GM15510 (cell line): ENCODE data around the gene TMEM109.

Experiments
- POLR2A ChIP-seq: IDR thresholded peaks from 3 replicates; pipeline ENCODE4 v1.6.1; 2011; ENCODE audit warnings: borderline replicate concordance; ENCODE audit not compliant: insufficient read length; ENCODE audit errors: extremely low read depth

TMEM109 gene

DNA sequence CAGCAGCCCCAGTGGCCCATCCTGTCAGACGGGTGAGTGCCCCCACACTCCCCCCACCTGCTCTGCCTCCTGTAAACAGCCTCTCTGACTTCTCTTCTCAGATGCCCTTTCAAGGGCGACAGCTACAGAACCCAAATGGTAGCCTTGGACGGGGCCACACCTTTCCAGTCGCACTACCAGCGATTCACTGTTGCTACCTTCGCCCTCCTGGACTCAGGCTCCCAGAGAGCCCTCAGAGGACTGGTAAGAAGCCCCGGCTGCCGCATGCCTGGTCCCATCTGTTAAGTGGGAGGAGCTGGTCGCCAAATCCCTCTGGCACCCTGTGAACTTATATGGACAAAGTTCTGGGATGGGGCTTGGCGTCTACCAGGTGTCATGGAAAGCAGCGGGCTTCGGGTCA, 40.4 kb upstream of the TMEM109 start:
- no peak for TF ChIP-seq POLR2A

DNA sequence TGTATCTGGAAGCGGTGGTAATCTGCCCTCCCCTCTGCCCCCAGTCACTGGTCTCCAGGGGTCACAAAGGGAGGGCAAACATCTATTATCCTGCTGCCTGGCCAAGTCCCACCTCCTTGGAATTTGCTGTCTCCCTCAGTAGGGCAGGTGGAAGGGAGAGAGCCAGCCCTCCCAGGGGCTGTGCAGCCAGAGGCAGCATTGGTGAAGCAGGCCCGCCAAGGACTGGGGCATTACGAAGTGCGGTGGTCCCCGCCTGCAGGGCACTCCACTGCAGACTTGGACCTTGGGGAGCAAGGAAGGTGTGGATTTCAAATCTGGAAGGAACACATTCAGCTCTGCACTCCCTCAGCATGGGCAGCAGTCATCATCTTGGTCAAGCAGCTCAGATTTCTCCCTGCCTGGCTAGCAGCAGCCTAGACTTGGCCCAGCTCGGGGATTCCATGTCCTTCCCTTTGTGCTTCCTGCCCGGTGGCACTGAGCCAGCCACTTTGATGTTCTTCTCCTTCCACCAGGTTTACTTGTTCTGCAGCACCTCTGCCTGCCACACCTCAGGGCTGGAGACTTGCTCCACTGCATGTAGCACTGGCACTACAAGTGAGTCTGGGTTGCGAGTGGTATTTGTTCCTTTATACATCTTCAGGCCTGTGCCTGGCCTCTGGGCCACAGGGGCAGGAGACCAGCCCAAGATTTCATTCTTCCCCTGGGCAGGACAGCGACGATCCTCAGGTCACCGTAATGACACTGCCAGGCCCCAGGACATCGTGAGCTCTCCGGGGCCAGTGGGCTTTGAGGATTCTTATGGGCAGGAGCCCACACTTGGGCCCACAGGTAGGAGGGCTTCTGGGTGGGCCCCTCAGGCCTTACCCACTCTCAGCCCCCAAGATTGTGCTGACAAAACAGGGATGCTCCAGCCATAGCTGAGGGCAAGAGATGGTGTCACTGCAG, 39.3 kb upstream of the TMEM109 start:
- no peak for TF ChIP-seq POLR2A

DNA sequence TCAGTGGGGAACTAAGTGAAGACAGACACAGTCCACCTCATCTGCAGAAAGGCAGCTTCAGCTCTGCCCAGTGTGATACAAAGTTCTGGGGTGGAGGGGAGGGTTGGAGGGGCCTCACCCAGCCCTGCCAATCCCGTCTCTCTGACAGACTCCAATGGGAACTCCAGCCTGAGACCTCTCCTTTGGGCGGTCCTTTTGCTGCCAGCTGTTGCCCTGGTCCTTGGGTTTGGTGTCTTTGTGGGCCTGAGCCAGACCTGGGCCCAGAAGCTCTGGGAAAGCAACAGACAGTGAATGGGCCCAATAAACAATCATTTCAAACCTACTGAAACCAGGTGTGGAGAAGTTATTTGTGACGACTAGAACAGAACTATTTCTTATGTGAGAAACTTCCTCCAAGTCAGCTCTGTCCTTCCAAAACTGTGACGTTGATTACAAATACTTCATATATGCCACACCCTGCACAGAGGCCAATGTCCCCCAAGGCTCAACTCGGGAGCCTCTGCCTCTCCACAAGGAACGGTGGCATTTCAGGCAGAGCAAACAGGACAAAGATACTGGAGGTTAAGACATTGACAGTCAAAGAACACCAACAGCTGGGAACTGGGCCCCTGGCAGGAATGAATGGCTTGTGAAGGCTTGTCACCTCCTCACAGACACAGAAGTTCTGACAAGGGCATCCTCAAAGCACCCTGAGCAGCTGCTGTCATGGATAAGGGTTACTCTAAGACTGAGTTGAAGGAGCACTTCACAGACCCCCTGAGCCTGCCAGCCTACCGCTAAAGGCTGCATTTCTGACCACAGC, 38.4 kb upstream of the TMEM109 start:
- TF ChIP-seq POLR2A: no peak

DNA sequence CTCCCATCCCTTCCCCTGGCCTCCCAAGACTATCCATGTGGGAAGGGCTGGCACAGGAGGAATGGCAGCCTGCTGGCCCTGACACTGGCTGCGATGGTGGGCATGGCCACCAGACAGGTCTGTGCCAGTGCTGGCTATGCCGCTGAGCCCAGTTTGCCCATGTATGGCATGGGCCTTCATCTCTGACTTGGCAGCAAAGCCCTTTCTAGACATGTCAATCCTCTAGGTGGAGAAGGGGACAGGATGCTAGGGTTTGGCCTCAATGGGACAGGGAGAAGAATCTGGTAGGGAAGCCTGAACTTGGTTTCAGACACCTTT, 37.8 kb upstream of the TMEM109 start:
- no peak for TF ChIP-seq POLR2A

DNA sequence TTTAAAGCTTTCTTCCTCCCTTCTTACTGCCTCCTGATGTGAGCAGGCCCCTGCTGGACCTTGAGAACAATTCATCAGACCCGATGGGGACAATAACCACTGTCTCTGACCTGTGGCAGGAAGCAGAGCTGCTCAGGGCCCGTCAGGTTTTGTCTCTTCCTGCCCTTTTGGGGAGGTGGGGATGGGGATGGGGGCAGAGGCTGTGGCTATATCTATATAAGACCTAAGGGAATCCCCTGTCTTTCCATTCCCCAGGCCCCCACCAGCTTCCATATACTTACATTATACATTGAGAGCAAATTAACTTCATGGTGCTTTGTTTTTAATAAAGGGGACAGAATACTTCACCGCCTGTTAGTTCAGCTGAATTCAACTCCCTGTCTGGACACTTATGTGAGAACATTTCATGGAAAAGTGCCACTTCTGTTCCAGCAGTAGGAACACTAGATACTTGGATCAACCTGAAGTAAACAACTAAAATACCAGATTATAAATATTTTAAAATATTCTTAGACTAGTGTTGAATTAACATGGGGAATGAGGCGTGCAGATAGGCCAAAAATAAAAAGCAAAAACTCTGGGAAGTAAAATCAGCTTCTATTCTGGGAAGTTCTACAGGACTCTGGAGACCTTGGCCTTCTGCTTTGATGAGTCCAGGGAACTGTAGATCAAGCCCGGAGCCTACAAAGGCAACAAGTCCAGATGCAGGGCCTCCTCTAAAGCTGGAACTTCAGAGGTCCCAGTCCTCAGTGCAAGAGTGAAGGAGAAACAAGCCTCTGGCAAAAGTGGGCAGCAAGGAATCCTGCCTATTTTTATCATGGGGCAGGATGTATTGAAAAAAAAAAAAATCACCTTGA, 35.5 kb upstream of the TMEM109 start:
- TF ChIP-seq POLR2A: no peak

DNA sequence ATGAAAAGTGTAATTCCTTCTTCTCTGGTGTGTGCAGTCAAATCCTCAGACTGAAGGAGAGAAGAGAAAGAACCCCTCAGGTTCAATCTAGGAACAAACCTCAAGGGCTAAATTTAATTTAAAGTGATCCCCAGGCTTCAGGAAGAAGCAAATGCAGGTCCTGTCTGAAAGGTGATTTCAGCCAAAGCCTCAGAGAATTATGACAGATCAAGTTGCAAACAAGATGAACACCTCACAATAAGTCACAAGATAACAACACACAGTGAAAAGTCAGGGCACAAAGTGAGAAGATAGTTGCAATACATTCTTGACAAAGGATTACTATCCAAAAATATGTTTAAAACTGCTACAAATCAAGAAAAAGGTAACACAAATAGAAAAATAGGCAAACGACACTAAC, 34.9 kb upstream of the TMEM109 start:
- TF ChIP-seq POLR2A: no peak

DNA sequence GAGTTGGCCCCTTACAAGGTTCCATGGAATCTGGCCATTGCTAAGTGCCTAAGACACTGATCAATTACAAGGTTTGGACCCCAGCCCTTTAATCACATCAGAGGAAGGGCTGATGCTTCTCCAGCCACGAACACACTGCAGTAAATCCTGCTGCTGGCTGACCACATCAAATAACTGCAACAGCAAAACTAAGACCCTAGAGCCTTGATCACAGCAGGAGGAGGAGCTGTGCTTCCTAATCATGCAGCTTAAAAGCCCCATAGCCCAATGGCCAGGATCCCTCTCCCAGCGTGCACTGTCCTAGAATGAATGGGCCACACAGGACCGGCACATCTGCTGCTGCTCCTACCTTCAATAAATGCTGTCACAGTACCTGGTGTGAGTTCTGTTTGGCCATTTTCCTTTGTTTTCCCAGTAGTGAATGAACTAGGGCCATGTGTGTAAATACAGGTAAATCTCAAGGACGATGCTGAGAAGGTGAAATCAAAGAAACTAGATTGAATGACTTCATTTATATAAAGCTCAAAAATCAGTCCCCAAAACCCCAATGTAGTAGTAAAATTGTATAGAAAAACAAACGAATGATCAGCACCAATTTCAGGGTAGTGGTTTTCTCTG, 33.9 kb upstream of the TMEM109 start:
- TF ChIP-seq POLR2A: no peak

DNA sequence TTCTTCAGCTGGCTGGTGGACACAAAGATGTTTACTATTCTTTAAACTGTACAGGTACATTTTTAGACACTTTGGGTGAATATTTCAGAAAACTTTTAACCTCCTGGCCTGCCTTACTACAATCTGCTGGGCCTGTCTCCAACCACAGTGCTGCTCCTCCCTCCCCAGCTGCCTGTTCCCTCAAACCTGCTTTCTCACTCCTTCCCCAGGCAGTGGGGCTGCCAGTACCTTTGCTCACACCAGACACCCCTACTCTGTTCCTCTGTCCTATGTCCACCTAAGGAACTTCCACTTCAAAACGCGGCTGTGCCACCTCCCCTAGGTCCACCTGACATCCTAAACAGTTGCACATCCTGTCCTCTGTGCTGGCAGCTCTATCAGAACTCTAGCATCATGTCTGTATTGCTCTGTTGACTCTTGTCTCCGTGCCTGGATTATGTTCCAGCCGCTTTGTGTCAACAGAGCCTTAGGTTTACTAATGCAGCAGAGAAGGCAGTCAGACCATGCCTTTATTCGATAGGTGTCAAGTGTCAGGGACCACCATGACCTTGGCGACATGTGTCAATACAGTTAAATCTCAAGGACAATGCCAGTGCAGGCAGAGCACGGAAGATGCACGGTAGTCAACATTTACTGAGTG, 33.2 kb upstream of the TMEM109 start:
- no peak for TF ChIP-seq POLR2A

DNA sequence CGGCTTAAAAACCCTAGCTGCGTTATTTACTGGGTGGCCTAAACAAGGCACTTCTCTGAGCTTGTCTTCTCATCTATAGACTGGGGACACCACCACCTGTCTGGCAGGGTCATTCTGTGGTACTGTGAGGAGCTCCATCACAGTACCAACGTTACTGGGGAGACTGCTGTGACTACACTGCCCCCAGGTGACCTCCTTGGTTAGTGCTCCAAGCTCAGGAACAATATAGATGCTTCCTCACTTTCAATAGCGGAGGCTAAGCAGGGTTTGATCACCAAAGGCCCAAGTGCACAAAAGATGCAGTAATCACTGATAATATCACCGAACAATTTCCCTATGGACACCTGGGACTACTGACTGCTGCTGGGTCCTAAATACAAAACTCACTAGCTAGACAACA, 26.4 kb upstream of the TMEM109 start:
- TF ChIP-seq POLR2A: no peak

DNA sequence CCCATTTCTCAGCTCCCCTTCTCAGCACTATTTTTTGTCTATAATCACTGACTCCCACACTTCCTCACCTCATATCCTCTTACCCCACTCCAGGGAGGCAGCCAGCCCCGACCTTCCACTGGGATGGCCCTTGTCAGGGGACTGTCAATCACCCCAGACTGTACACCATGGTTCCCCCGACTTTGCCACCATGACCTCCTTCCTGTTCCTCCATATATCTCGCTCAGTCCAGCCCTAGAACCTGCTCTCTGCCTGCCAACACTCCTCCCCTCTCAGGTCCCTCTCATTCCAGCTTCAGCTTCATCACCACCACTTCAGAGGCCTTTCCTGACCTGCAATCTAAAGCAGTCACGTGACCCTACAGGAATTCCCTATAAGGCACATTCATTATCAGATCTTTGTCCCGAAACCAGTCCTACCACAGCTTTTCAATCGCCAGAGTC, 24.1 kb upstream of the TMEM109 start:
- TF ChIP-seq POLR2A: no peak

DNA sequence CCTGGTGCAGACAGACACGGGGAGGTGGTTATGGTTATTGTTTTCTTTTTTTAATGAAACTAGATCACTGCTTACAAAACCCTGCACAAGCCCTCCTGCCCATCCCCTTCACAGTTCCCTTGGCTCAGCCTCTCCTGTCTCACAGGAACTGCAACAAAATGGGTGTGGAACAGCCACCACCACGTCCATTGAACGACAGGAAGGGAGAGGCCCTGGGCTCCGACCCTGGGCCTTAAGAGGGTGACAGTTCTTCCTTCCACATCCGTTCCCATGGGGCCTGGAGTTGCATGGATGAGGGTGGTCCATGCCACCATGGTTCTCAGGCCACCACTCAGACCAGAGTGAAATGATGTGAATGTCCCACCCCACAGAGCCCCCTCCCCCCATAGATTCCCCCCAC, 23.3 kb upstream of the TMEM109 start:
- no peak for TF ChIP-seq POLR2A

DNA sequence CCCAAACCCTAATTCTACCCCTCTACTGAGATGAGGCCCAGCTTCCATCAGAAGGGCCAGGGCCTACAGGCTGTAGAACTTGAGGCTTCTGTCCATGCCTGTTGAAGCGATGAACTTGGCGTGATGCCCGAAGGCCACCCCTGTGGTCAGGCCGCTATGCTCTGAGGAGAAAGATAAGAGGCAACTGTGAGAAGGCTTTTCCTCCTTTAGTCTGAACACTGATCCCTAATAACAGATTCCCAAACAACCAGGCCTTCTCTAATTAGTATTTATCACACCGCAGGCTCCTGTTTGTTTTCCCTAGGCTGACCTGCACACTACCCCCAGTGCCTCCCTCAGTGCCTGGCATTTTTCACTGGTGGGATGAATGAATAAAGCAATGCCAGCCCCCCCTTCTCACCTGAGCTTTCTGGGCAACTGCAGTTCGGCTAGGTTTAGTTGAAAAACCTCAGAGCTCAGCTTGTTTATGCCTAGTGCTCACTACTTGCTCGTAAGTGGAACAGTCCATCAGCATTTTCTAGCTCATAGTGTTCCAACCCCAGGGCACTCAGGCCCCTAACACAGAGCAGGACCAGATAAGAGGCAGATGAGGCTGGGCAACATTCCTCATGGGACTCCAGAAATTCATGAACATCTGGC, 22.7 kb upstream of the TMEM109 start:
- TF ChIP-seq POLR2A: no peak

DNA sequence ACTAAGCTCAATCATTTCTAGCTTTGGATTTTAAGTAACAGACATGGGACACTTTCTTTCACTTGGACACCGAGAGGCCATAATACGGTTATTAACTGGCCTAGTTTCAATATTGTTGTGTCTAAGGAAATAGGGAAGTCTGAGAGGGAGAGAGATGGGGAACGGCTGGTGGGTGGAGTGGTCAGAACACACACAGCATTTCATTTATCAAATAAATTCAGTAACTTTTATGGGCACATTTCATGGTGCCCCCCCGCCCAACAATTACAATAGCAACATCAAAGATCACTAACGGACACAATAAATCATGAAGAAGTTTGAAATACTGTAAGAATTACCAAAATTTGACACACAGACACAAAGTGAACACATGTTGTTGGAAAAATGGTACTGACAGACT, 18.3 kb upstream of the TMEM109 start:
- TF ChIP-seq POLR2A: no peak
